Left ventricle myocardium superior (tissue), 1 donor: ENCODE results near the gene SAMD11. TPM values are rescaled to one million over a fixed set of nuclear protein-coding genes. Genes with fewer than 3 reads are reported as not detected.
A peak's percentile ranks its signal among the peaks of the same experiment; 100 is the strongest.
"Not testable (repeated sequence)": the region's sequence is repeated elsewhere in the genome, so short reads cannot be mapped to it uniquely, and the experiment has no call there.

Experiments
- ATAC-seq: fragments of 200-7000 bp; cut with Tn5 transposase; one replicate; pipeline ENCODE4 v1.9.1; 2020; ENCODE audit warnings: mild to moderate bottlenecking, moderate library complexity
- DNase-seq: peaks from one replicate; pipeline ENCODE4 v3.0.0-alpha.2; 2020
- intact Hi-C: fragments of 100-400 bp; cut with micrococcal nuclease; formaldehyde crosslinking; loops from one replicate; pipeline ENCODE4 v1.11.0; 2022
- total RNA-seq: library from RNA; stranded (reverse); fragmentation: NEBNext Ultra II Directional; extraction: Animal tissue kit (Norgen Biotek cat#: 25700); gene quantifications from one replicate; pipeline ENCODE4 v1.2.1, GENCODE V29; 2021
- donor health status: DM: no; HTN: yes; CAD: no; lungs with severe emphysema.

Gene SAMD11
- total RNA-seq, 1 donor from 2014 or later, result 2.1 TPM

DNA sequence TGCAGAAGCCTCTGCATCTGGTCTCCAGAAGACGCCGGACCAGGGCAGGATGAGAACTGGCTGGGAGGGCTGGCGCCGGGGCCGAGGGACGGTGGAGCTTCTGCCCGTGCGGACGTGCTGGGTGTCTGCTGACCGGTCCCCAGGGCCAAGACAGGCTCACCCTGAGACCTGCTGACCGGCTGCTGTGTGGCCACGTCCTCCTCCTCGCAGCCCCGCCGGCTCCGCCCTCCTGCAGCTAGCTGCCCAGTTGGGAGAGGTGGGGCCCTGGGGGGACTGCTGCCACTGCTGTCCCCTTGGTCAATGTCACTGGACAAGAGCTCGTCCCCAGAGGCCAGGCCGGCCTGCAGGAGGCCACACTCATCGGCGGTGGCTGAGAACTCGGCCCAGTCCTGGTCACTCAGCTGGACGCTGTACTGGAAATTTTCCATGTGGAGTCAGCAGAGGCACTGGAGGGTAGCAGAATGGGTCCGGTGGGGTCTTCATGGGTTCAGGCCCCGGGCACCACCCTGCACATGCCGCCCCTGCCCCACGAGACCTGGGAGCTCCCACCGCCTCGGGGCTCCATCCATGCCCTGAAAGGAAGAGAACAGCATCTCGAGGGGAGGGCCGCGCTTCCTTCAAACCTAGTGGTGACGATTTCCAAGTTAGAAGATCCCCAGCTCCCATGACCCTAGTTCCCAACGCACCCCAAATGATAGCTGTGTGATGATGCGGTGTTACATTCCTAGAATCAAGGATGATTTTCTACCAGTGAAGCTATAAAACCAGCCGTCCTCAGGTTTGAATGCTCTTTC lies 57.1 kb downstream of the SAMD11 start:
- ATAC-seq (peak; percentile 73), DNase-seq (peak; percentile 90)
- intact Hi-C loops, result no loop called here

DNA sequence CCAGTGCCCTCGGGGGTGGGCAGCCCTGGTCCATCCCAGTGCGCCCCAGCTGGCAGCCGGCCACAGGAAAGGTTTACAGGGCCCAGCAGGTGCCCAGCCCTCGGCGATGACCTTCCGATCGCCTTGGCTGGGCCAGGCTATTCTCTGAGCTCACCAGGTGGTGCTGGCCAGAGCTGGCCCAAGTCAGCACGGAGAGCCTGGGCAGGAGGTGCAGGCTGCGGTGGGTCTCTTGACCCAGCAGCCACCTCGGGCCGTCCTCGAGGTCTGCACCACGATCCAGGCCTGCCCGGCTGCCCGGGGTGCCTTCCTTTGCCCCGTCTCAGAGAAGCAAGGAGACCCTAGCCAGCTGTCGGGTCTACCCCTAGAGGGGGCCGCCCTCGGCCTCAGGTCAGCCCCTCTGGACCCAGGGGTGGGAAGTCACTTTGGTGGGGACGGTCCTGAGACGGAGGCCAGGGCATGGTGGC lies 57.8 kb downstream of the SAMD11 start:
- intact Hi-C loops, result no loop called here
- peak; percentile 11 for ATAC-seq
- DNase-seq, result peak; percentile 65

DNA sequence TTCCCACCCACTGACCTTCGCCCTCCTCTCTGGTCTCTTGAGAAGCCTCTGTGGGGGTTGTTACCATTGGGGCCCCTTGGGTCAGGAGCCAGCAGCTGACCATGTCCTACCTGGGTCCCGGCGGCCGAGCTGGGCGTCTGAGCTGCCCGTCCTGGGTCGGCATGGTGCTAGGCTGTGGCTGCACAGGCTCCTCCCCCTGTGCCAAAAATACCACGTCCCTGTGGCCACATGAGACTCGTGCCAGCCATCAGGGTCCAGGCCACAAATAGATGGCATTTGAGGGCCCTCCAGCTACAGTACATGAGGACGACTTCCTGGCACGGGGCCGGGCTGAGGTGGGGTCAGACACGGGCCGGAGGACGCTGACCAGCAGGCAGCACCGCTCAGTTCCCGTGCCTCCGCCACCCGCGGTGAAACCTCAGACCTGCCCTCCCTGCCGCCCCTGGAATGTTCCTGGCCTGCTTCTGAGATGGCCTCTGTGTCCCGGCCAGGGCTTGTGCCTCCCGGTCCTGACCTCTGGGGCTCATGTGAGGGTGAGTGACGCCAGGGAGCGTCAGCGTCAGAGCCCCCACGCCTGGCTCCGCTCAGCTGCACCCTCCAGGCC lies 58.3 kb downstream of the SAMD11 start, which contains the start of gene PERM1:
PERM1 (minus strand) TSS at position 139 of the 604 bp plus-strand sequence. CDS start 1,064 bp downstream, outside the sequence.
- intact Hi-C loops, result no loop called here
- DNase-seq (peak; percentile 91), ATAC-seq (peak; percentile 74)

DNA sequence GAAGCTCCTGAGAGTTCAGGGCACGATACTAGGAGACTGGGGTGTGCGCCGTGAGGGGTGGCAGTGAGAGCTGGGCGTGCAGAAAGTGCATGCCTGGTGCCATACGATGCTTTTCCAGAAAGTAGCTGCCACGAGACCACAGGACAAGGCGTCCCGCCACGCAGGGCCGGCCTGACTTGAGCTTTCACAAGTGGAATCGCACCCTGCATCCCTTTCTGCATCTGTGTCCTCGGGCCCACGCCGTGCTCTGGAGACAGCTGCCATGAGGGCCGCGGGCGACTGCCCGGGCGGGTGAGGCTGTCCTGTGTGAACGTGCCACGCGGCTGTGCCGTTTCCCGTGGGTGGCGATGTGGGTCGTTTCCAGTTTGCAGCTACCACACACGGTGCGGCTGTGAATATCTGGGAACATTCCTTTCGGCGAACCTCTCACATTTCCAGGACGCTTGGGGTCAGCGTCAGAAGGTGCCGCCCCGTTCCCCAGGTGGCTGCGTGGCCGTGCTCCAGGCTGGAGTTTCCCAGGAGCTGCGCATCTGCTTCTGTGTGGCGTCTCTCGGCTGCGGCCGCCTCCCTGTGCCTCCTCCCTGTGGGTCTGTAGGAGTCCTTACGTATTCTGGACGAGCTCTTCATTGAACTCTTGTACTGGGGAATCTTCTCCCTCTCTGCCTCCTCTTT lies 59.2 kb downstream of the SAMD11 start:
- peak; percentile 43 for DNase-seq
- no peak for ATAC-seq
- intact Hi-C loops, result no loop called here

DNA sequence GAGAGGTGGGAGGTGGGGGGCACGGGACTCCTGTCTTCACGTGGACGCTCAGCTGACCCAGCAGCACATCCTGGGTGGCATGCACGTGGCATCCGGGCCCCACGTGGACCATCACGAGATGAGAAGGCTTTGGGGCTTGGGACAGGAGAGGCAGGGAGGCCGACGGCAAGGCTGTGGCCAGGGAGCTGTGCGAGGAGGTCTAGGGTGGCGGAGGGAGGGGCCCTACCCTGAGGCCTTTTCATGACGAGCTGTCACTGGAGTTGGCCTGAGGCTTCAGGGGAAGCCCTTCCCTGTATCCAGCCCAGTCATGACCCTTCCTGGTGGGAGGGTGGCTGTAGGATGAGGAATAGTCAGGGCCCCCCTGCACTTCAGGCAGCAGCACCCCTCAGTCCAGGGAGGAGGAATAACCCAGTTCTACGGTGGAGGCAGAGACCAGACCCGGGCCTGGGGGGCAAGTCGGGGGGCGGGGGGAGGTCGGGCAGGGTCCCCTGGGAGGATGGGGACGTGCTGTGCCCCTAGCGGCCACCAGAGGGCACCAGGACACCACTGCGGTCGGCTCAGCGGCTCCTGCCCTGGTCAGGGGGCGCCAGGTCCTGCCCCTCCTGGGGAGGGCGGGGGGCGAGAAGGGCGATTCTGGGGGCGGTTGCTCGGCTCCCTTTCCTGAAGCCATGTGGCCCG lies 60.2 kb downstream of the SAMD11 start:
- DNase-seq, result peak; percentile 71
- no peak for ATAC-seq
- intact Hi-C loops, result no loop called here

DNA sequence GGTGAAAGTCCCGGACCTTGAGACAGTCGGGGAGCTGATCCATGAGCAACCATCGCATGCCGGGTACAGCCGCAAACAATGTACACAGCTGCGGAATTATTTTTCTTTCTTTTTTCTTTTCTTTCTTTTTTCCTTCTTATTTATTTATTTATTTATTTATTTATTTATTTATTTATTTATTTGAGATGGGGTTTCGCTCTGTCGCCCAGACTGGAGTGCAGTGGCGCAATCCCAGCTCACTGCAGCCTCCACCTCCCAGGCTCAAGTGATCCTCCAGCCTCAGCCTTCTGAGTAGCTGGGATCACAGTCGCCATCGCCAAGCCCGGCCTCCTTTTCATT lies 60.7 kb downstream of the SAMD11 start:
- DNase-seq, result no peak
- intact Hi-C loops, result no loop called here
- ATAC-seq, result no peak

DNA sequence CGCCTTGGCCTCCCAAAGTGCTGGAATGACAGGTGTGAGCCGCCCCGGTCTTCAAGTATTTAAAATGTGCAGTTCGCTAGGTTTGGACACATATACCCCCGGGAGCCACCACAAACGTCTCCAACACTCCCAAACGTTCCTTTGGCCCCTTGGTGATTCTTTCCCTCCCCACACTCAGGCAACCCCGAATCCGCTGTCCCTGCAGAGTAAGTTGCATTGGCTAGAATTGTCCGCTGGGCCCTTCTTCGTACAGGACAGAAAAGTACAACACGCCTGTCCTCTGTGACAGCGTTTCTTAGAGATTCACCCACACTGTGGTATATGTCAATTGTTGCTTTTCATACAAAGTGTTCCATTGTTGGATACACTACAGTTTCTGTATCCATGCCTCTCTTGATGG lies 61.4 kb downstream of the SAMD11 start:
- DNase-seq, result peak; percentile 23
- ATAC-seq, result no peak
- intact Hi-C loops, result no loop called here

DNA sequence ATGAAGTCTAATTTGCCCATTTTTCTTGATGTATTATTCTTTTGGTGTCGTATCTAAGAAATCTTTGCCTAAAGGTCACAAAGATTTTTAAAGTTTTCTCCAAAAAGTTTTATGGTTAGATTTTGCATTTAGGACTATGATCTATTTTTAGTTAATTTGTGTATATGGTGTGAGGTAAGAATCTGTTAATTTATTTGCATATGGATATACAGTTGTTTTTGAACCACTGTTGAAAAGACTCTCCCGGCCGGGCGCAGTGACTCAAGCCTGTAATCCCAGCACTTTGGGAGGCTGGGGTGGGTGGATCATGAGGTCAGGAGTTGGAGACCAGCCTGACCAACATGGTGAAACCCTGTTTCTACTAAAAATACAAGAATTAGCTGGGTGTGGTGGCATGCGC lies 64.3 kb downstream of the SAMD11 start:
- DNase-seq, intact Hi-C loops, ATAC-seq: not testable (repeated sequence)

DNA sequence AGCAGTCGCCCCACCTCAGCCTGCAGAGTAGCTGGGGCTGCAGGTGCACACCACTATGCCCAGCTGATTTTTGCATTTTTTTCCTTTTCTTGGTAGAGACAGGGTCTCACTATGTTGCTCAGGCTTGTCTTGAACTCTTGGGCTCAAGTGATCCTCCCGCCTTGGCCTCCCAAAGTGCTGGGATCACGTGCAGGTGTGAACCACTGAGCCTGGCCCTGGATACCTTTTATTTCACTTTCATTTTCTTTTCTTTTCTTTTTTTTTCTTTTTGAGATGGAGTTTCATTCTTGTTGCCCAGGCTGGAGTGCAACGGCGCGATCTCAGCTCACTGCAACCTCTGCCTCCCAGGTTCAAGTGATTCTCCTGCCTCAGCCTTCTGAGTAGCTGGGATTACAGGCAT lies 67.6 kb downstream of the SAMD11 start:
- intact Hi-C loops, ATAC-seq, DNase-seq: not testable (repeated sequence)

DNA sequence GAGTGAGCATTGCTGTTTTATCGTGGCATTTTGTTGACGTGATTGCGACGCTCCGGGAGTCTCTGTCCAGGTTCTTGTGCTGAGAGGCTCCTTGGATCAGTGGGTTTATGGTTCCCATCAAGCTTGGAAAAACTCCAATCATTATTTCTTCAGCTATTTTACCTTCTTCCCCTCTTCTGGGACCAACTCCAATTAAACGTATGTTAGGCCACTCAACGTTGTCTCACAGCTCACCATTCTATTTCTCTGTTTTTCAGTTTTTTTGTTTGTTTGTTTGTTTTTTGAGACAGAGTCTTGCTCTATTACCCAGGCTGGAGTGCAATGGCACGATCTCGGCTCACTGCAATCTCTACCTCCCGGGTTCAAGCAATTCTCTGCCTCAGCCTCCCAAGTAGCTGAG lies 68.2 kb downstream of the SAMD11 start:
- no peak for ATAC-seq
- DNase-seq, result no peak
- intact Hi-C loops, result no loop called here

DNA sequence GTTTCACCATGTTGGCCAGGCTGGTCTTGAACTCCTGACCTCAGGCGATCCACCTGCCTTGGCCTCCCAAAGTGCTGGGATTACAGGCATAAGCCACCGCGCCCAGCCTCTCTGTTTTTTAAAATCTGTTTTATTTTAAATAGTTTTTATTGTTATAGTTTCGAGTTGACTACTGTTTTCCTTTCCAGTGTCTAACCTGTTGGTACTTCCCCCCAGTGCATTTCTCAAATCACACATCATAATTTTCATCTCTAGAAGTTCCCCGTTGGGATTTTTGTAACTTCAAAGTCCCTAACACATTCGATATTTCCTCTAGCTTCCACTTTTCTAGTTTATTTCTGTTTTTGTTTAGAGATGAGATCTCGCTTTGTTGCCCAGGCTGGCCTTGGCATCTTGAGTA lies 68.6 kb downstream of the SAMD11 start:
- intact Hi-C loops, result no loop called here
- DNase-seq (peak; percentile 1), ATAC-seq (no peak)

DNA sequence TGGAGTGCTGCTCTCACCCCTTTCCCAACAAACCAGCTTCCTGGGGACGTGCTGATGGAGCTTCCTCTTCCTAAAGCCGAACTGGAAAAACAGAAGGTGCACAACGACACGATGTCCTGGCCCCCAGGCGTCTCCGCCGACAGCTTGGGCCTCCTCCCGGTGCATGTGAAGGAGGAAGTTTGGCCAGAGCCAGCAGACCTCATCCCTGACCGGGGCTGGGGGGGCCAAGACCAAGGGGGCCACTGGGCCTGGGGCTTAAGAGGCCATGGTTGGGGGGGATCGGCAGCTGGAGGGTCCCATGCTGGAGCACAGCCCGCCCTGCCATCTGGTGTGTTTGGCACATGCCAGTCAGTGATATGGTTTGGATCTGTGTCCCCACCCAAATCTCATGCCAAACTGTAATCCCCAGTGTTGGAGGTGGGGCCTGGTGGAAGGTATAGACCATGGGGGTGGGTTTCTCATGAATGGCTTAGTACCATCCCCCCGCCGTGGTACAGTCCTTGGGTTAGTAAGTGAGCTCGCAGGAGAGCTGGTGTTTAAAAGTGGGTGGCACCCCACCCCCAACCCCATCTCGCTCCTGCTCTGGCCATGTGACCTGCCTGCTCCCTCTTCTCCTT lies 69.8 kb downstream of the SAMD11 start:
- DNase-seq (peak; percentile 22), ATAC-seq (no peak)
- intact Hi-C loops, result no loop called here

Other genes with a start within 250 kb of the SAMD11 start
- gene OR4F16, start 237.3 kb upstream of the SAMD11 start, total RNA-seq, result not detected
- gene NOC2L, start 35.3 kb downstream of the SAMD11 start, total RNA-seq, result 46.8 TPM
- 6.6 TPM for gene KLHL17, start 36.7 kb downstream of the SAMD11 start, total RNA-seq
- not detected for gene PLEKHN1, start 42.6 kb downstream of the SAMD11 start, total RNA-seq
- 187 TPM for gene PERM1, start 58.2 kb downstream of the SAMD11 start, total RNA-seq
- 39.4 TPM for gene HES4, start 76.2 kb downstream of the SAMD11 start, total RNA-seq
- gene ISG15, start 89.6 kb downstream of the SAMD11 start, total RNA-seq, result 16.4 TPM
- 18.5 TPM for gene AGRN, start 96.2 kb downstream of the SAMD11 start, total RNA-seq
- not detected for gene RNF223, start 150.4 kb downstream of the SAMD11 start, total RNA-seq
- 4.0 TPM for gene C1orf159, start 192.2 kb downstream of the SAMD11 start, total RNA-seq
- gene TTLL10, start 250.0 kb downstream of the SAMD11 start, total RNA-seq, result not detected